ENCODE results near the gene REPIN1.

DNA sequence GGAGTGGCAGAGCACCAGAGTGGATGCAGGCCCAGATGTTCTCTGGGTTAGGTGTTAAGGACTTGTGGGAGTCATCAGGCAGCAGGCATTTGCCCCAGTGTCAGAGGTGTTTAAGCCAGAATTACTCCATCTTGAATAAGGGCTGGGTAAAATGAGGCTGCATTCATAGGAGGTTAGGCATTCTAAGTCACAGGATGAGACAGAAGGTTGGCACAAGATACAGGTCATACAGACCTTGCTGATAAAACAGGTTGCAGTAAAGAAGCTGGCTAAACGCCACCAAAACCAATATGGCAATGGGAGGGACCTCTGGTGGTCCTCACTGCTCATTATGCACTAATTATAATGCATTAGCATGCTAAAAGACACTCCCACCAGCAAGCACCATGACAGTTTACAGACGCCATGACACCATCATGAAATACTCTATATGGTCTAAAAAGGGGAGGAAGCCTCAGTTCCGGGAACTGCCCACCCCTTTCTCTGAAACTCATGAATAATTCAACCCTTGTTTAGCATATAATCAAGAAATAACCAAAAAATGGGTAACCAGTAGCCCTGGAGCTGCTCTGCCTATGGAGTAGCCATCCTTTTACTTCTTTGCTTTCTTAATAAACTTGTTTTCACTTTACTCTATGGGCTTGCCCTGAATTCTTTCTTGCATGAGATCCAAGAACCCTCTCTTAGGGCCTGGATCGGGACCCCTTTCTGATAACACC is 46.3 kb upstream of the REPIN1 start:
- TF ChIP-seq, protein P1, sequence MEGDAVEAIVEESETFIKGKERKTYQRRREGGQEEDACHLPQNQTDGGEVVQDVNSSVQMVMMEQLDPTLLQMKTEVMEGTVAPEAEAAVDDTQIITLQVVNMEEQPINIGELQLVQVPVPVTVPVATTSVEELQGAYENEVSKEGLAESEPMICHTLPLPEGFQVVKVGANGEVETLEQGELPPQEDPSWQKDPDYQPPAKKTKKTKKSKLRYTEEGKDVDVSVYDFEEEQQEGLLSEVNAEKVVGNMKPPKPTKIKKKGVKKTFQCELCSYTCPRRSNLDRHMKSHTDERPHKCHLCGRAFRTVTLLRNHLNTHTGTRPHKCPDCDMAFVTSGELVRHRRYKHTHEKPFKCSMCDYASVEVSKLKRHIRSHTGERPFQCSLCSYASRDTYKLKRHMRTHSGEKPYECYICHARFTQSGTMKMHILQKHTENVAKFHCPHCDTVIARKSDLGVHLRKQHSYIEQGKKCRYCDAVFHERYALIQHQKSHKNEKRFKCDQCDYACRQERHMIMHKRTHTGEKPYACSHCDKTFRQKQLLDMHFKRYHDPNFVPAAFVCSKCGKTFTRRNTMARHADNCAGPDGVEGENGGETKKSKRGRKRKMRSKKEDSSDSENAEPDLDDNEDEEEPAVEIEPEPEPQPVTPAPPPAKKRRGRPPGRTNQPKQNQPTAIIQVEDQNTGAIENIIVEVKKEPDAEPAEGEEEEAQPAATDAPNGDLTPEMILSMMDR (conservative IDR thresholded peaks at IDR 0.05; ENCODE audit: low read depth, low read length) = no peak
- TF ChIP-seq EZH2 (IDR thresholded peaks at IDR 0.05; ENCODE audit: low read length, unreplicated experiment) = no peak
- no peak for TF ChIP-seq EZH2phosphoT487 (IDR thresholded peaks at IDR 0.05; ENCODE audit: borderline replicate concordance, low read length)
